Nephron progenitor cell (in vitro differentiated cells): ENCODE data around the gene FBF1.
A peak's percentile ranks its signal among the peaks of the same experiment; 100 is the strongest.

Experiments used
- DNase-seq: peaks from one replicate; pipeline ENCODE4 v3.0.0; 2021
- H3K27ac Mint-ChIP-seq: 2 replicates; pipeline ENCODE4 v1.8.0; 2021; ENCODE audit warnings: mild to moderate bottlenecking, moderate library complexity, mixed read lengths
- H3K27me3 Mint-ChIP-seq: 2 replicates; pipeline ENCODE4 v1.8.0; 2021; ENCODE audit warnings: mild to moderate bottlenecking, low read depth, mixed read lengths; ENCODE audit not compliant: poor library complexity
- H3K36me3 Mint-ChIP-seq: 2 replicates; pipeline ENCODE4 v1.8.0; 2021; ENCODE audit warnings: low read depth, mixed read lengths
- H3K4me1 Mint-ChIP-seq: 2 replicates; pipeline ENCODE4 v1.8.0; 2021; ENCODE audit warnings: mixed read lengths
- H3K4me3 Mint-ChIP-seq: 2 replicates; pipeline ENCODE4 v1.8.0; 2021; ENCODE audit warnings: mild to moderate bottlenecking, moderate library complexity, mixed read lengths
- H3K9me3 Mint-ChIP-seq: 2 replicates; pipeline ENCODE4 v1.8.0; 2021; ENCODE audit warnings: mild to moderate bottlenecking, moderate library complexity, mixed read lengths
- CTCF ChIP-seq: fragments of 200-600 bp; sonication (generic); IDR thresholded peaks from 2 replicates; pipeline ENCODE4 v1.5.0; 2021; ENCODE audit warnings: antibody characterized with exemption

FBF1 gene

GRCh38 chr17:75940727-75941441, at the start of gene FBF1:
Gene FBF1 (minus strand): TSS chr17:75941042. CDS start chr17:75938149, 2,893 bp downstream.
- H3K36me3 Mint-ChIP-seq = peaks cover 9% of the 10 kb centered on the region

GRCh38 chr17:75987041-75987440, 46.2 kb upstream of the FBF1 start:
- no peak overlapping the region for H3K4me3 Mint-ChIP-seq
- H3K27me3 Mint-ChIP-seq = no peaks in the 10 kb centered on the region
- H3K36me3 Mint-ChIP-seq = peaks cover 14% of the 10 kb centered on the region
- no peak for TF ChIP-seq CTCF
- peaks cover 14% of the 10 kb centered on the region for H3K4me1 Mint-ChIP-seq
- no peaks in the 10 kb centered on the region for H3K9me3 Mint-ChIP-seq
- no peak for DNase-seq
- peak overlapping the region; percentile 26 for H3K27ac Mint-ChIP-seq

More at GRCh38 chr17:75940727-75941441, at the start of gene FBF1:
- no peaks in the 10 kb centered on the region for H3K9me3 Mint-ChIP-seq
- peak within 1 kb of the TSS; percentile 74 for H3K27ac Mint-ChIP-seq
- H3K4me3 Mint-ChIP-seq = peak within 1 kb of the TSS; percentile 92
- TF ChIP-seq CTCF = no peak
- DNase-seq = peak; percentile 94
- peaks cover 21% of the 10 kb centered on the region for H3K4me1 Mint-ChIP-seq
- H3K27me3 Mint-ChIP-seq = peaks cover 4% of the 10 kb centered on the region

- Mint-ChIP-seq H3K4me3 (no peak overlapping the region), H3K4me1 (peaks cover 25% of the 10 kb centered on the region), H3K27me3 (no peaks in the 10 kb centered on the region), H3K27ac (no peak overlapping the region), H3K36me3 (peaks cover 4% of the 10 kb centered on the region), H3K9me3 (no peaks in the 10 kb centered on the region)
- no peak for DNase-seq
- TF ChIP-seq CTCF = no peak
These were observed 45.1 kb upstream of the FBF1 start for GRCh38 chr17:75985986-75986385.

- Mint-ChIP-seq H3K9me3 (no peaks in the 10 kb centered on the region), H3K4me3 (no peak overlapping the region), H3K36me3 (peaks cover 4% of the 10 kb centered on the region), H3K27me3 (peaks cover 2% of the 10 kb centered on the region), H3K4me1 (peaks cover 40% of the 10 kb centered on the region), H3K27ac (no peak overlapping the region)
- no peak for DNase-seq
- no peak for TF ChIP-seq CTCF
These were observed 42.8 kb upstream of the FBF1 start for GRCh38 chr17:75983501-75984181.

- no peak for DNase-seq
- Mint-ChIP-seq H3K9me3 (no peaks in the 10 kb centered on the region), H3K27ac (peak overlapping the region; percentile 100), H3K36me3 (peaks cover 9% of the 10 kb centered on the region), H3K4me3 (peak overlapping the region; percentile 94), H3K4me1 (peaks cover 59% of the 10 kb centered on the region), H3K27me3 (peaks cover 2% of the 10 kb centered on the region)
- no peak for TF ChIP-seq CTCF
These were observed 40.3 kb upstream of the FBF1 start for GRCh38 chr17:75981019-75981615.
